ENCODE results near the gene SLC66A2.

GRCh38 chr18:79942786-79943607, 8.5 kb downstream of the SLC66A2 start:
- no peak for TF ChIP-seq CTCF (IDR thresholded peaks at IDR 0.05; ENCODE audit: insufficient read depth, low read length, poor library complexity, severe bottlenecking)
- TF ChIP-seq EZH2phosphoT487 (conservative IDR thresholded peaks at IDR 0.05; ENCODE audit: low read length): no peak

All from SU-DHL-6 (cell line).